ENCODE measurements around the gene C2orf74. TPM values are rescaled to one million over a fixed set of nuclear protein-coding genes. Genes with fewer than 3 reads are reported as not detected.

C2orf74 gene
- polyA plus RNA-seq, 1 experiment = 6.5 TPM

- Histone ChIP-seq H3K27me3 (ENCODE audit: control insufficient read depth, insufficient read depth, low read length) (no peaks in the 10 kb centered on the region), H3K4me3 (ENCODE audit: low read depth, low read length) (peak overlapping the region; percentile 61), H3K36me3 (ENCODE audit: control insufficient read depth, insufficient read depth, low read length) (peaks cover 8% of the 10 kb centered on the region)
- no peak for DNase-seq (ENCODE audit: low read depth)
- no peak for TF ChIP-seq CTCF (IDR thresholded peaks at IDR 0.05; ENCODE audit: insufficient read depth, low read depth, low read length)
- POLR2A ChIA-PET = no interaction called here
- CTCF ChIA-PET = no interaction called here
Measured at GRCh38 chr2:61177727-61178549, 15.9 kb downstream of the C2orf74 start.

- Histone ChIP-seq H3K4me3 (ENCODE audit: low read depth, low read length) (peak overlapping the region; percentile 61), H3K36me3 (ENCODE audit: control insufficient read depth, insufficient read depth, low read length) (peaks cover 8% of the 10 kb centered on the region), H3K27me3 (ENCODE audit: control insufficient read depth, insufficient read depth, low read length) (no peaks in the 10 kb centered on the region)
- ChIA-PET POLR2A (no interaction called here), CTCF (no interaction called here)
- no peak for DNase-seq (ENCODE audit: low read depth)
- TF ChIP-seq CTCF (IDR thresholded peaks at IDR 0.05; ENCODE audit: insufficient read depth, low read depth, low read length) = no peak
Measured at GRCh38 chr2:61178603-61179545, 16.9 kb downstream of the C2orf74 start.

GRCh38 chr2:61179701-61180639, 18.0 kb downstream of the C2orf74 start:
- H3K27me3 ChIP-seq (ENCODE audit: control insufficient read depth, insufficient read depth, low read length) = no peaks in the 10 kb centered on the region
- TF ChIP-seq CTCF (IDR thresholded peaks at IDR 0.05; ENCODE audit: insufficient read depth, low read depth, low read length) = no peak
- peaks cover 11% of the 10 kb centered on the region for H3K36me3 ChIP-seq (ENCODE audit: control insufficient read depth, insufficient read depth, low read length)
- CTCF ChIA-PET = interaction anchor here (0.7 kb wide), 1 partner anchor 29 kb away, joined by 3 read pairs; no protein-coding TSS in a partner anchor
- DNase-seq (ENCODE audit: low read depth) = no peak
- POLR2A ChIA-PET = no interaction called here
- H3K4me3 ChIP-seq (ENCODE audit: low read depth, low read length) = no peak overlapping the region

- no peak overlapping the region for H3K4me3 ChIP-seq (ENCODE audit: low read depth, low read length)
- no peaks in the 10 kb centered on the region for H3K27me3 ChIP-seq (ENCODE audit: control insufficient read depth, insufficient read depth, low read length)
- POLR2A ChIA-PET = no interaction called here
- CTCF ChIA-PET = interaction anchor here (0.7 kb wide), 1 partner anchor 30 kb away, joined by 3 read pairs; no protein-coding TSS in a partner anchor
- peaks cover 15% of the 10 kb centered on the region for H3K36me3 ChIP-seq (ENCODE audit: control insufficient read depth, insufficient read depth, low read length)
- no peak for TF ChIP-seq CTCF (IDR thresholded peaks at IDR 0.05; ENCODE audit: insufficient read depth, low read depth, low read length)
- DNase-seq (ENCODE audit: low read depth) = no peak
Measured at GRCh38 chr2:61180686-61181085, 18.7 kb downstream of the C2orf74 start.
